Ectodermal cell (in vitro differentiated cells): ENCODE data around the gene STK40.

Experiments used
- H3K27ac ChIP-seq: 2 replicates; pipeline ENCODE4 v1.7.0; 2013; ENCODE audit warnings: mild to moderate bottlenecking, low read depth, low read length; ENCODE audit not compliant: insufficient read depth, poor library complexity, severe bottlenecking
- H3K27me3 ChIP-seq: 2 replicates; pipeline ENCODE4 v1.7.0; 2013; ENCODE audit warnings: mild to moderate bottlenecking, low read length; ENCODE audit not compliant: insufficient read depth, control insufficient read depth, poor library complexity, severe bottlenecking
- H3K36me3 ChIP-seq: one replicate; pipeline ENCODE4 v1.7.0; 2013; ENCODE audit warnings: low read length; ENCODE audit not compliant: control insufficient read depth, insufficient read depth
- H3K4me1 ChIP-seq: one replicate; pipeline ENCODE4 v1.7.0; 2013; ENCODE audit warnings: low read length; ENCODE audit not compliant: control insufficient read depth, insufficient read depth
- H3K4me3 ChIP-seq: 2 replicates; pipeline ENCODE4 v1.7.0; 2013; ENCODE audit warnings: low read depth, low read length, control low read depth; ENCODE audit not compliant: insufficient read depth
- H3K9me3 ChIP-seq: 2 replicates; pipeline ENCODE4 v1.7.0; 2013; ENCODE audit warnings: mild to moderate bottlenecking, low read length, moderate library complexity; ENCODE audit not compliant: control insufficient read depth
- WGBS, 2 experiments: methylation state at CpG; one replicate each; pipeline ENCODE4 v1.1.7; 2013; ENCODE audit warnings: missing lambda C conversion rate in 2 of 2; 5-methylcytosine and 5-hydroxymethylcytosine counted together

The STK40 gene

GRCh38 chr1:36346741-36347370, 38.9 kb downstream of the STK40 start:
- Histone ChIP-seq H3K4me1 (peaks cover 11% of the 10 kb centered on the region), H3K27me3 (no peaks in the 10 kb centered on the region), H3K36me3 (peaks cover 13% of the 10 kb centered on the region), H3K27ac (no peak overlapping the region), H3K4me3 (no peak overlapping the region), H3K9me3 (no peaks in the 10 kb centered on the region)
- WGBS, 2 experiments = 94 to 96% methylated on average over 8 of the region's 8 CpGs

- H3K9me3 ChIP-seq = no peaks in the 10 kb centered on the region
- no peaks in the 10 kb centered on the region for H3K27me3 ChIP-seq
- 93 to 96% methylated on average over 7 of the region's 7 CpGs for WGBS, 2 experiments
- H3K36me3 ChIP-seq = peaks cover 13% of the 10 kb centered on the region
- H3K4me1 ChIP-seq = no peaks in the 10 kb centered on the region
- H3K27ac ChIP-seq = no peak overlapping the region
- H3K4me3 ChIP-seq = no peak overlapping the region
Measured at GRCh38 chr1:36345353-36345752, 40.4 kb downstream of the STK40 start.

- H3K36me3 ChIP-seq = peaks cover 13% of the 10 kb centered on the region
- WGBS, 2 experiments = 82% methylated on average over 8 of the region's 8 CpGs
- H3K4me3 ChIP-seq = no peak overlapping the region
- H3K27ac ChIP-seq = no peak overlapping the region
- no peaks in the 10 kb centered on the region for H3K27me3 ChIP-seq
- H3K9me3 ChIP-seq = no peaks in the 10 kb centered on the region
- H3K4me1 ChIP-seq = no peaks in the 10 kb centered on the region
Measured at GRCh38 chr1:36344395-36344680, 41.4 kb downstream of the STK40 start.

- H3K4me1 ChIP-seq = no peaks in the 10 kb centered on the region
- 95% methylated on average over 24 of the region's 24 CpGs for WGBS, 2 experiments
- peaks cover 11% of the 10 kb centered on the region for H3K36me3 ChIP-seq
- H3K27ac ChIP-seq = no peak overlapping the region
- H3K4me3 ChIP-seq = no peak overlapping the region
- no peaks in the 10 kb centered on the region for H3K27me3 ChIP-seq
- no peaks in the 10 kb centered on the region for H3K9me3 ChIP-seq
Measured at GRCh38 chr1:36343651-36344394, 41.9 kb downstream of the STK40 start.

- Histone ChIP-seq H3K9me3 (no peaks in the 10 kb centered on the region), H3K27ac (no peak overlapping the region), H3K36me3 (no peaks in the 10 kb centered on the region), H3K27me3 (no peaks in the 10 kb centered on the region), H3K4me1 (no peaks in the 10 kb centered on the region), H3K4me3 (no peak overlapping the region)
- WGBS, 2 experiments = 89 to 92% methylated on average over 10 of the region's 10 CpGs
Measured at GRCh38 chr1:36342426-36343185, 43.1 kb downstream of the STK40 start.

- H3K4me3 ChIP-seq = no peak overlapping the region
- H3K4me1 ChIP-seq = no peaks in the 10 kb centered on the region
- WGBS, 2 experiments = 92 to 93% methylated on average over 34 of the region's 34 CpGs
- no peaks in the 10 kb centered on the region for H3K9me3 ChIP-seq
- no peak overlapping the region for H3K27ac ChIP-seq
- no peaks in the 10 kb centered on the region for H3K27me3 ChIP-seq
- H3K36me3 ChIP-seq = no peaks in the 10 kb centered on the region
Measured at GRCh38 chr1:36341626-36342320, 44.0 kb downstream of the STK40 start.

- no peaks in the 10 kb centered on the region for H3K27me3 ChIP-seq
- H3K9me3 ChIP-seq = no peaks in the 10 kb centered on the region
- H3K36me3 ChIP-seq = no peaks in the 10 kb centered on the region
- no peak overlapping the region for H3K27ac ChIP-seq
- H3K4me3 ChIP-seq = no peak overlapping the region
- 94 to 95% methylated on average over 9 of the region's 9 CpGs for WGBS, 2 experiments
- no peaks in the 10 kb centered on the region for H3K4me1 ChIP-seq
Measured at GRCh38 chr1:36339615-36340014, 46.1 kb downstream of the STK40 start.

GRCh38 chr1:36339215-36339614, 46.5 kb downstream of the STK40 start:
- Histone ChIP-seq H3K4me3 (no peak overlapping the region), H3K4me1 (no peaks in the 10 kb centered on the region), H3K27ac (no peak overlapping the region), H3K27me3 (no peaks in the 10 kb centered on the region), H3K9me3 (no peaks in the 10 kb centered on the region), H3K36me3 (no peaks in the 10 kb centered on the region)
- 91 to 92% methylated on average over 7 of the region's 7 CpGs for WGBS, 2 experiments

GRCh38 chr1:36337830-36338229, 47.9 kb downstream of the STK40 start:
- H3K27me3 ChIP-seq = no peaks in the 10 kb centered on the region
- WGBS, 2 experiments = 92 to 95% methylated on average over 6 of the region's 6 CpGs
- no peaks in the 10 kb centered on the region for H3K36me3 ChIP-seq
- H3K4me3 ChIP-seq = no peak overlapping the region
- no peaks in the 10 kb centered on the region for H3K9me3 ChIP-seq
- H3K27ac ChIP-seq = no peak overlapping the region
- H3K4me1 ChIP-seq = no peaks in the 10 kb centered on the region

GRCh38 chr1:36330940-36331339, 54.8 kb downstream of the STK40 start:
- H3K4me1 ChIP-seq = peaks cover 7% of the 10 kb centered on the region
- 91 to 93% methylated on average over 15 of the region's 15 CpGs for WGBS, 2 experiments

More at GRCh38 chr1:36330940-36331339, 54.8 kb downstream of the STK40 start:
- H3K9me3 ChIP-seq = no peaks in the 10 kb centered on the region
- no peak overlapping the region for H3K27ac ChIP-seq
- H3K4me3 ChIP-seq = no peak overlapping the region
- peaks cover 4% of the 10 kb centered on the region for H3K27me3 ChIP-seq
- no peaks in the 10 kb centered on the region for H3K36me3 ChIP-seq
